GM23248 (cell line): Measurements from ENCODE around the gene CRYM. TPM values are rescaled to one million over a fixed set of nuclear protein-coding genes. Genes with fewer than 3 reads are reported as not detected.

Source experiments
- DNase-seq: peaks from one replicate; pipeline ENCODE4 v3.0.0-alpha.2; 2015
- H2AFZ ChIP-seq: fragments of 200-600 bp; sonication (generic); 2 replicates; pipeline ENCODE4 v1.6.1; 2016; ENCODE audit warnings: antibody characterized with exemption
- H3F3A ChIP-seq: fragments of 200-600 bp; sonication (generic); 2 replicates; pipeline ENCODE4 v1.6.1; 2016; ENCODE audit warnings: mild to moderate bottlenecking, antibody characterized with exemption, mixed run types; ENCODE audit not compliant: insufficient read depth
- H3K27ac ChIP-seq: fragments of 200-600 bp; sonication (generic); 2 replicates; pipeline ENCODE4 v1.5.1; 2016; ENCODE audit warnings: mild to moderate bottlenecking
- H3K27me3 ChIP-seq: fragments of 200-600 bp; sonication (generic); replicated peaks from 2 replicates; pipeline ENCODE4 v1.6.1; 2016; ENCODE audit warnings: mild to moderate bottlenecking; ENCODE audit not compliant: insufficient read depth
- H3K36me3 ChIP-seq: fragments of 200-600 bp; sonication (generic); 2 replicates; pipeline ENCODE4 v1.6.1; 2016; ENCODE audit warnings: low read depth, mild to moderate bottlenecking
- H3K4me1 ChIP-seq: fragments of 200-600 bp; sonication (generic); 2 replicates; pipeline ENCODE4 v1.6.1; 2016; ENCODE audit warnings: mild to moderate bottlenecking; ENCODE audit not compliant: insufficient read depth
- H3K4me2 ChIP-seq: fragments of 200-600 bp; sonication (generic); one replicate; pipeline ENCODE4 v1.6.1; 2016; ENCODE audit warnings: mild to moderate bottlenecking; ENCODE audit not compliant: unreplicated experiment
- H3K4me3 ChIP-seq: fragments of 200-600 bp; sonication (generic); 2 replicates; pipeline ENCODE4 v1.5.1; 2016; ENCODE audit warnings: mild to moderate bottlenecking
- H3K79me2 ChIP-seq: fragments of 200-600 bp; sonication (generic); 2 replicates; pipeline ENCODE4 v1.6.1; 2016; ENCODE audit warnings: mild to moderate bottlenecking; ENCODE audit not compliant: insufficient read depth
- H3K9ac ChIP-seq: fragments of 200-600 bp; sonication (generic); 2 replicates; pipeline ENCODE4 v1.6.1; 2016; ENCODE audit warnings: mild to moderate bottlenecking
- H3K9me2 ChIP-seq: fragments of 200-600 bp; sonication (generic); 2 replicates; pipeline ENCODE4 v1.6.1; 2016; ENCODE audit warnings: mixed run types, mild to moderate bottlenecking, moderate library complexity; ENCODE audit not compliant: insufficient read depth
- H3K9me3 ChIP-seq: fragments of 200-600 bp; sonication (generic); one replicate; pipeline ENCODE4 v1.6.1; 2017; ENCODE audit warnings: low read depth
- H4K20me1 ChIP-seq: fragments of 200-600 bp; sonication (generic); 2 replicates; pipeline ENCODE4 v1.6.0; 2016; ENCODE audit not compliant: insufficient read depth
- EZH2 ChIP-seq: fragments of 200-600 bp; sonication (generic); IDR thresholded peaks from 2 replicates; pipeline ENCODE4 v1.6.1; 2018; ENCODE audit warnings: antibody characterized with exemption, mild to moderate bottlenecking; ENCODE audit not compliant: insufficient read depth, poor library complexity, severe bottlenecking
- EZH2phosphoT487 ChIP-seq: fragments of 200-600 bp; sonication (generic); IDR thresholded peaks from 2 replicates; pipeline ENCODE4 v1.6.1; 2018; ENCODE audit warnings: antibody characterized with exemption, moderate library complexity, mild to moderate bottlenecking, low read depth; ENCODE audit not compliant: insufficient read depth
- WGBS, 2 experiments: methylation state at CpG; one replicate each; pipeline ENCODE4 v1.1.6; 2015 to 2017; ENCODE audit warnings: low lambda C conversion rate in 2 of 2, low coverage in 1 of 2; ENCODE audit errors: missing lambda C conversion rate in 2 of 2; 5-methylcytosine and 5-hydroxymethylcytosine counted together
- in situ Hi-C: fragments of 300-500 bp; cut with MboI; formaldehyde crosslinking; loops from 2 replicates; pipeline ENCODE4 v1.15.0; 2020
- polyA plus RNA-seq: library from polyadenylated mRNA; unstranded; fragments of >200 nt; fragmentation: Nextera tagmentation; extraction: Ambion mirVana; gene quantifications from 2 replicates; pipeline ENCODE4 v1.2.1, GENCODE V29; 2016
- total RNA-seq: library from RNA; depleted of rRNA; stranded (reverse); fragments of >200 nt; shearing (Covaris generic); gene quantifications from 2 replicates; pipeline ENCODE4 v1.2.3, GENCODE V29; 2014

The CRYM gene
- total and polyA plus RNA-seq, 2 experiments from 2014 or later = not detected

DNA sequence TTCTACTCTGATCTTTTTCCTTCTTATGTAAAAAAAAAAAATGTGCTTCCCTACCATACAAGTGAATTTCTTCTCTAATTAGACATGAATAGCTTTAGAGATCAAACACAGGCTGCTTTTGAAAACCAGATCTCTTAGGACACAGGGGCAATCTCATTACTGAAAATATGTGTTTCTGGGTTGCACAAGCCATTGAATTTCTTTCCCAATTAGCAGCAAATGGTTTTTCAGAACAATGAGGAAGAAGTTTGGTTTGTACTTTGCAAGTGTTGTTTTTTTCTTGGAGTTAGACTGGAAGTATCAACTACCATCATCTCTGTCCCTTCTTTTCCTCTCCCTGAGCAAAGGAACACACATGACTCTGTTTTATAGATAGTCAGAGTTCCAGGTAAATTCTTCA lies 50.2 kb downstream of the CRYM start:
- Histone ChIP-seq H3K4me3 (no peak overlapping the region), H3F3A (no peaks in the 10 kb centered on the region), H3K9ac (no peak overlapping the region), H3K27me3 (peaks cover 48% of the 10 kb centered on the region), H3K36me3 (no peaks in the 10 kb centered on the region), H2AFZ (no peak overlapping the region), H3K27ac (no peak overlapping the region), H3K4me1 (no peaks in the 10 kb centered on the region), H3K9me2 (no peaks in the 10 kb centered on the region), H3K4me2 (no peak overlapping the region), H3K79me2 (no peaks in the 10 kb centered on the region), H4K20me1 (no peaks in the 10 kb centered on the region), H3K9me3 (no peaks in the 10 kb centered on the region)
- in situ Hi-C loops = no loop called here
- TF ChIP-seq EZH2phosphoT487 (no peak), EZH2 (no peak)
- DNase-seq = no peak

GRCh38 chr16:21226749-21227148 lies 51.3 kb downstream of the CRYM start:
- Histone ChIP-seq H3K27me3 (peaks cover 48% of the 10 kb centered on the region), H3K9me2 (no peaks in the 10 kb centered on the region), H3K9ac (no peak overlapping the region), H3F3A (no peaks in the 10 kb centered on the region), H3K4me3 (no peak overlapping the region), H4K20me1 (no peaks in the 10 kb centered on the region), H2AFZ (no peak overlapping the region), H3K4me2 (no peak overlapping the region), H3K27ac (no peak overlapping the region), H3K9me3 (no peaks in the 10 kb centered on the region), H3K4me1 (no peaks in the 10 kb centered on the region), H3K79me2 (no peaks in the 10 kb centered on the region), H3K36me3 (no peaks in the 10 kb centered on the region)
- DNase-seq = no peak
- TF ChIP-seq EZH2 = no peak
- TF ChIP-seq EZH2phosphoT487 = no peak
- in situ Hi-C loops = no loop called here

DNA sequence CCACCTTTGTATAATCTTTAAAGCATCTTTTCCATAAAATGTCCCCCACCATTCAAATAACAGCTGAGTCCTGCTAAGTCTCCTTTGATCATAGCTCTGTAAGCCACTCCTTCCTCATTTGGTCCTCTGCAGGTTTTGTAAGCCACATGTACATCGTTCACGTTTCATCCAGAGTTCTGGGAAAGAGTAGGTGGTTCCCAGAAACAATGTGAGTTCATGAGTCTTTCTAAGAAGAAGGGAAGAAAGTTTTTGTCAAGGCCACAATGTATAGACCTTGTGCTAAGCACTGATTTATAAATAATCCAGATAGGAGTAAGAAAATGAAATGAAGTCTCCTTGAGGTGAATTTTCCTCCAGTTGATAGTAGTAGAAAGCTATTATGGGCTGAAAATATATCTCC lies 53.3 kb downstream of the CRYM start:
- Histone ChIP-seq H4K20me1 (no peaks in the 10 kb centered on the region), H3K4me1 (no peaks in the 10 kb centered on the region), H3K4me3 (no peak overlapping the region), H2AFZ (no peak overlapping the region), H3K9ac (no peak overlapping the region), H3K9me2 (no peaks in the 10 kb centered on the region), H3F3A (no peaks in the 10 kb centered on the region), H3K9me3 (no peaks in the 10 kb centered on the region), H3K27me3 (peaks cover 53% of the 10 kb centered on the region), H3K4me2 (no peak overlapping the region), H3K27ac (no peak overlapping the region), H3K36me3 (no peaks in the 10 kb centered on the region), H3K79me2 (no peaks in the 10 kb centered on the region)
- no peak for DNase-seq
- in situ Hi-C loops = no loop called here
- TF ChIP-seq EZH2phosphoT487 (no peak), EZH2 (no peak)
- 28 to 31% methylated on average over 2 of the region's 2 CpGs for WGBS, 2 experiments

DNA sequence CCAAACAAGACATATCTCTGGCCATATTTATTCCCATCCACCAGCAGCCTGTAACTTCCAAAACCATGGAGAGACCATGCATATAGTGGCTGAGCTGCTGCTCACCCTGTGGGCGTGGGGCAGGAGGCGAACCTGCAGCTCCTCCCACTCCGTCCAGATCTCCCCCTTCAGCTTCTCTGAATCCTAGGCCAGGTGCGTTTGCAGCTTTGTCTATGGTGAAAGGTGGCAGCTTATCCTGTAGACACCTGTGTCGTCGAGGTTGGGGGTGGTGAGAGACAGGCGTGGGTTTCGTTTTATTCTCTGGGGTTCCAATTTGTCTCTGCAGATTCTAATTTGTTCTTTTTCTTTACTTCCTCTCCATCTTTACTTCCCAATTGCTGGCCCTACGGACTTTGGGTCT lies 54.3 kb downstream of the CRYM start:
- DNase-seq = no peak
- 63 to 69% methylated on average over 9 of the region's 9 CpGs for WGBS, 2 experiments
- Histone ChIP-seq H3K79me2 (no peaks in the 10 kb centered on the region), H3K9ac (no peak overlapping the region), H3F3A (no peaks in the 10 kb centered on the region), H3K4me1 (no peaks in the 10 kb centered on the region), H3K27ac (no peak overlapping the region), H3K4me2 (no peak overlapping the region), H4K20me1 (no peaks in the 10 kb centered on the region), H3K9me2 (no peaks in the 10 kb centered on the region), H3K36me3 (no peaks in the 10 kb centered on the region), H3K27me3 (peaks cover 58% of the 10 kb centered on the region), H3K9me3 (no peaks in the 10 kb centered on the region), H2AFZ (no peak overlapping the region), H3K4me3 (no peak overlapping the region)
- TF ChIP-seq EZH2 (no peak), EZH2phosphoT487 (no peak)
- in situ Hi-C loops = no loop called here
